SK-N-SH (cell line): ENCODE measurements around the gene FOXF2. TPM values are rescaled to one million over a fixed set of nuclear protein-coding genes. Genes with fewer than 3 reads are reported as not detected.
"Not testable (repeated sequence)": the region's sequence is repeated elsewhere in the genome, so short reads cannot be mapped to it uniquely, and the experiment has no call there.

ENCODE experiments used
- CTCF ChIA-PET: fragments of 300-600, 350-600 bp; formaldehyde crosslinking; extraction: SDS; loops from one replicate; lab custom pipeline; 2021; lab: Yijun Ruan, JAX
- POLR2A ChIA-PET: fragments of 350-600 bp; sonication (Branson Sonifier 250); formaldehyde crosslinking; extraction: SDS; loops from one replicate; lab custom pipeline; 2020; ENCODE audit warnings: antibody characterized with exemption, inconsistent platforms; lab: Yijun Ruan, JAX
- DNase-seq: peaks from one replicate; pipeline ENCODE4 v3.0.0; 2012
- H2AFZ ChIP-seq: fragments of 200-600 bp; sonication (generic); 2 replicates; pipeline ENCODE4 v1.8.1; 2016; ENCODE audit warnings: antibody characterized with exemption, mild to moderate bottlenecking, low read depth
- H3F3A ChIP-seq: fragments of 200-600 bp; sonication (generic); replicated peaks from 2 replicates; pipeline ENCODE3; 2016; ENCODE audit warnings: antibody characterized with exemption, mild to moderate bottlenecking; ENCODE audit not compliant: insufficient read depth
- H3K27ac ChIP-seq, 2 experiments: fragments of 200-500 bp in 1 of 2; fragments of 200-600 bp in 1 of 2; sonication (Bioruptor generic) in 1 of 2; sonication (generic), shearing (Covaris generic) in 1 of 2; 2 replicates each; pipeline versions ENCODE4 v1.5.1 to v1.6.1; 2014 to 2016; ENCODE audit warnings: low read depth in 2 of 2, inconsistent platforms in 1 of 2, low read length in 1 of 2, mild to moderate bottlenecking in 1 of 2, mixed read lengths in 1 of 2
- H3K27me3 ChIP-seq: fragments of 200-600 bp; sonication (generic), shearing (Covaris generic); 2 replicates; pipeline ENCODE4 v1.6.1; 2016; ENCODE audit warnings: mixed run types; ENCODE audit not compliant: insufficient read depth
- H3K36me3 ChIP-seq, 2 experiments: fragments of 200-500 bp in 1 of 2; fragments of 200-600 bp in 1 of 2; sonication (Bioruptor generic) in 1 of 2; sonication (generic) in 1 of 2; replicated peaks in 1 of 2; 2 replicates each; pipeline versions ENCODE3 to v1.5.1; 2014 to 2016; ENCODE audit warnings: low read length in 1 of 2, mild to moderate bottlenecking in 1 of 2; ENCODE audit not compliant: insufficient read depth in 2 of 2, control insufficient read depth in 1 of 2
- H3K4me1 ChIP-seq, 2 experiments: fragments of 200-500 bp in 1 of 2; fragments of 200-600 bp in 1 of 2; sonication (Bioruptor generic) in 1 of 2; sonication (generic), shearing (Covaris generic) in 1 of 2; 2 replicates each; pipeline versions ENCODE4 v1.5.1 to v1.6.1; 2014 to 2016; ENCODE audit warnings: low read depth in 1 of 2, low read length in 1 of 2, mixed run types in 1 of 2; ENCODE audit not compliant: insufficient read depth in 2 of 2, control insufficient read depth in 1 of 2
- H3K4me2 ChIP-seq: fragments of 200-600 bp; sonication (generic), shearing (Covaris generic); 2 replicates; pipeline ENCODE4 v1.6.1; 2017; ENCODE audit warnings: mixed run types
- H3K4me3 ChIP-seq, 2 experiments: fragments of 200-500 bp in 1 of 2; fragments of 200-600 bp in 1 of 2; sonication (Bioruptor generic) in 1 of 2; sonication (generic), shearing (Covaris generic) in 1 of 2; 2 replicates each; pipeline versions ENCODE4 v1.5.1 to v1.8.1; 2014 to 2016; ENCODE audit warnings: low read depth in 2 of 2, inconsistent platforms in 1 of 2, low read length in 1 of 2, mild to moderate bottlenecking in 1 of 2, mixed read lengths in 1 of 2, moderate library complexity in 1 of 2
- H3K79me2 ChIP-seq: fragments of 200-600 bp; sonication (generic); 2 replicates; pipeline ENCODE4 v1.8.1; 2017; ENCODE audit warnings: mild to moderate bottlenecking; ENCODE audit not compliant: insufficient read depth
- H3K9ac ChIP-seq: fragments of 200-600 bp; sonication (generic); 2 replicates; pipeline ENCODE4 v1.6.1; 2017; ENCODE audit warnings: mixed run types
- H3K9me2 ChIP-seq: fragments of 200-600 bp; sonication (generic); 2 replicates; pipeline ENCODE4 v1.6.1; 2017; ENCODE audit warnings: mixed run types
- H3K9me3 ChIP-seq: fragments of 200-600 bp; sonication (generic); 2 replicates; pipeline ENCODE4 v1.6.1; 2017; ENCODE audit warnings: mixed run types, mild to moderate bottlenecking, moderate library complexity
- H4K20me1 ChIP-seq: fragments of 200-600 bp; sonication (generic); 2 replicates; pipeline ENCODE4 v1.6.1; 2017; ENCODE audit warnings: mild to moderate bottlenecking, mixed run types; ENCODE audit not compliant: insufficient read depth
- FOSL2 ChIP-seq: IDR thresholded peaks from 2 replicates; pipeline ENCODE4 v1.4.0; 2012; ENCODE audit warnings: low read depth, mild to moderate bottlenecking, moderate library complexity, borderline replicate concordance
- GABPA ChIP-seq: IDR thresholded peaks from 2 replicates; pipeline ENCODE4 v1.4.0; 2012; ENCODE audit warnings: low read depth, mild to moderate bottlenecking
- MAX ChIP-seq: IDR thresholded peaks from 2 replicates; pipeline ENCODE4 v1.4.0; 2012; ENCODE audit warnings: low read depth
- MXI1 ChIP-seq: IDR thresholded peaks from 2 replicates; pipeline ENCODE4 v1.6.1; 2012; ENCODE audit warnings: mild to moderate bottlenecking, low read depth, low read length, improper control_type of control experiment
- NRF1 ChIP-seq: IDR thresholded peaks from 2 replicates; pipeline ENCODE4 v1.6.1; 2012; ENCODE audit warnings: low read depth, mild to moderate bottlenecking, low read length
- PBX3 ChIP-seq: IDR thresholded peaks from 2 replicates; pipeline ENCODE4; 2012
- RCOR1 ChIP-seq: fragments of 150-350 bp; IDR thresholded peaks from 2 replicates; pipeline ENCODE4 v1.6.1; 2017; ENCODE audit warnings: antibody characterized with exemption, low read length
- REST ChIP-seq: IDR thresholded peaks from 2 replicates; pipeline ENCODE4 v1.6.1; 2012; ENCODE audit warnings: mild to moderate bottlenecking, low read depth, low read length, moderate library complexity
- SMC3 ChIP-seq: IDR thresholded peaks from 2 replicates; pipeline ENCODE4 v1.6.1; 2012; ENCODE audit warnings: low read depth, low read length, improper control_type of control experiment
- TAF1 ChIP-seq: IDR thresholded peaks from 2 replicates; pipeline ENCODE4 v1.6.1; 2012; ENCODE audit warnings: low read depth, mild to moderate bottlenecking, low read length, moderate library complexity, borderline replicate concordance
- USF1 ChIP-seq: IDR thresholded peaks from 2 replicates; pipeline ENCODE4 v1.4.0; 2012; ENCODE audit warnings: low read depth, borderline replicate concordance
- ZBTB33 ChIP-seq: IDR thresholded peaks from 2 replicates; pipeline ENCODE4 v1.4.0; 2012; ENCODE audit warnings: low read depth, borderline replicate concordance
- WGBS: methylation state at CpG from one replicate; pipeline ENCODE4 v1.1.6; 2017; ENCODE audit warnings: low lambda C conversion rate; 5-methylcytosine and 5-hydroxymethylcytosine counted together
- polyA plus RNA-seq, 3 experiments: library from polyadenylated mRNA; depleted of rRNA; stranded (reverse); fragments of >200 nt; gene quantifications; 2 replicates each; pipeline ENCODE4 v1.2.3, GENCODE V29; 2012

Gene FOXF2
- polyA plus RNA-seq, 1 of the 3 experiments (the other 2 are of a cell fraction) = not detected

- Histone ChIP-seq H3K27ac (no peak overlapping the region), H2AFZ (no peak overlapping the region), H3K9ac (no peak overlapping the region), H3K4me2 (no peak overlapping the region), H3K27me3 (peaks cover 19% of the 10 kb centered on the region), H3K79me2 (no peaks in the 10 kb centered on the region), H3K4me3 (no peak overlapping the region), H4K20me1 (no peaks in the 10 kb centered on the region), H3K4me1 (no peaks in the 10 kb centered on the region), H3F3A (no peaks in the 10 kb centered on the region), H3K36me3 (no peaks in the 10 kb centered on the region), H3K9me2 (no peaks in the 10 kb centered on the region), H3K9me3 (no peaks in the 10 kb centered on the region)
- 12% methylated on average over 9 of the region's 9 CpGs for WGBS
- no peak for DNase-seq
- POLR2A ChIA-PET = no interaction called here
- CTCF ChIA-PET = no interaction called here
- no peak for TF ChIP-seq FOSL2
- no peak for TF ChIP-seq GABPA
- TF ChIP-seq PBX3 = no peak
- no peak for TF ChIP-seq ZBTB33
- TF ChIP-seq NRF1 = no peak
- no peak for TF ChIP-seq SMC3
- TF ChIP-seq TAF1 = no peak
Observed at GRCh38 chr6:1368940-1369339, 20.4 kb upstream of the FOXF2 start.

- H2AFZ ChIP-seq, H3K79me2 ChIP-seq, H3K4me1 ChIP-seq, H3K9me3 ChIP-seq, POLR2A ChIA-PET, H3K4me3 ChIP-seq, CTCF ChIA-PET, H3K4me2 ChIP-seq, DNase-seq, H3K27ac ChIP-seq, H3F3A ChIP-seq, H3K9me2 ChIP-seq, H4K20me1 ChIP-seq, H3K9ac ChIP-seq, H3K36me3 ChIP-seq: not testable (repeated sequence)
- H3K27me3 ChIP-seq = peaks cover 19% of the 10 kb centered on the region
- WGBS = 7% methylated on average over 1 of the region's 1 CpG
Observed at GRCh38 chr6:1369695-1370094, 19.7 kb upstream of the FOXF2 start.

GRCh38 chr6:1371933-1372332 is 17.4 kb upstream of the FOXF2 start:
- no peak overlapping the region for H3K4me3 ChIP-seq
- no peak for TF ChIP-seq USF1
- TF ChIP-seq RCOR1 = no peak
- TF ChIP-seq REST = no peak
- no peak for TF ChIP-seq MXI1
- TF ChIP-seq MAX = no peak

More at GRCh38 chr6:1371933-1372332, 17.4 kb upstream of the FOXF2 start:
- H3K4me1 ChIP-seq = no peaks in the 10 kb centered on the region
- no peaks in the 10 kb centered on the region for H3K9me3 ChIP-seq
- H2AFZ ChIP-seq = no peak overlapping the region
- H3K79me2 ChIP-seq = no peaks in the 10 kb centered on the region
- no peak overlapping the region for H3K27ac ChIP-seq
- H3K27me3 ChIP-seq = peaks cover 20% of the 10 kb centered on the region
- no peaks in the 10 kb centered on the region for H3K36me3 ChIP-seq
- ChIA-PET POLR2A (no interaction called here), CTCF (interaction anchor here (1.0 to 2.0 kb wide), 2 partner anchors 25 to 65 kb away, joined by 3 to 5 read pairs; no protein-coding TSS in a partner anchor)
- DNase-seq = no peak
- no peaks in the 10 kb centered on the region for H3F3A ChIP-seq
- no peak overlapping the region for H3K4me2 ChIP-seq
- H3K9ac ChIP-seq = no peak overlapping the region
- H3K9me2 ChIP-seq = no peaks in the 10 kb centered on the region
- 0% methylated on average over 1 of the region's 1 CpG for whole genome bisulfite sequencing
- no peaks in the 10 kb centered on the region for H4K20me1 ChIP-seq
